C4-2B (cell line): Measurements from ENCODE around the gene EXD3.

Source experiments
- ZFX ChIP-seq: fragments of 450-650 bp; IDR thresholded peaks from 2 replicates; pipeline ENCODE4 v1.6.1; 2017
- TF ChIP-seq, protein P1 (sequence below): fragments of 450-650 bp; conservative IDR thresholded peaks from 2 replicates; pipeline ENCODE4 v1.5.1; 2017; ENCODE audit warnings: mild to moderate bottlenecking

DNA sequence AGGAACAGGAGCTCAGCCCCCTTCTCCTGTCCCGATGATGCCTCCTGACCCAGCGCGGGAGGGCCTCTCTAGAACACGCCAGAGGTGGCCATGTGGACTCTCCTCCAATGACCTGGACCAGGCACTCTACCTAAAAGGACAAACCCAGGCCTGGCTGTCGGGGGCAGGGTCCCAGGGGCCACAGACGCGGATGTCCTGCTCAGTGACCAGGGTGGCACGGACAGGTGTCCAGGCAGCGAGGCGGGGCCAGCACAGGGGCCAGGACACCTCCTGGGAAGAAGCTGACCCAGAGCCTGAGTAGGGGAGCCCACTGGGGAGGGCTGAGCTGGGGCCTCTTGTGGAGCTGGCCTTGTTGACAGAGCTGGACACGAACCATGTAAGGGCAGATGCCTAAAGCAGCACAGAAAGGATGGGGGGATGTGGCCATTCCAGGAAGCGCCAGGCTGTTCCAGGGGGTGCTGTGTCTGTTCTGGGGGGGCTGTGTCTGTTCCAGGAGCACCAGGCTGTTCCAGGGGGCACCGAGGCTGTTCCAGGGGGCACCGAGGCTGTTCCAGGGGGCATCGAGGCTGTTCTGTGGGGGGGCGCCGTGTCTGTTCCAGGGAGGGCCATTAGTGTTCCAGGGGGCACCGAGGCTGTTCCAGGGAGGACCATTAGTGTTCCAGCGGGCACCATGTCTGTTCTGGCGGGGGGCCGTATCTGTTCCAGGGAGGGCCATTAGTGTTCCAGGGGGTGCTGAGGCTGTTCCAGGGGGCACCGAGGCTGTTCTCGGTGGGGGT is 30.5 kb downstream of the EXD3 start:
- TF ChIP-seq, protein P1, sequence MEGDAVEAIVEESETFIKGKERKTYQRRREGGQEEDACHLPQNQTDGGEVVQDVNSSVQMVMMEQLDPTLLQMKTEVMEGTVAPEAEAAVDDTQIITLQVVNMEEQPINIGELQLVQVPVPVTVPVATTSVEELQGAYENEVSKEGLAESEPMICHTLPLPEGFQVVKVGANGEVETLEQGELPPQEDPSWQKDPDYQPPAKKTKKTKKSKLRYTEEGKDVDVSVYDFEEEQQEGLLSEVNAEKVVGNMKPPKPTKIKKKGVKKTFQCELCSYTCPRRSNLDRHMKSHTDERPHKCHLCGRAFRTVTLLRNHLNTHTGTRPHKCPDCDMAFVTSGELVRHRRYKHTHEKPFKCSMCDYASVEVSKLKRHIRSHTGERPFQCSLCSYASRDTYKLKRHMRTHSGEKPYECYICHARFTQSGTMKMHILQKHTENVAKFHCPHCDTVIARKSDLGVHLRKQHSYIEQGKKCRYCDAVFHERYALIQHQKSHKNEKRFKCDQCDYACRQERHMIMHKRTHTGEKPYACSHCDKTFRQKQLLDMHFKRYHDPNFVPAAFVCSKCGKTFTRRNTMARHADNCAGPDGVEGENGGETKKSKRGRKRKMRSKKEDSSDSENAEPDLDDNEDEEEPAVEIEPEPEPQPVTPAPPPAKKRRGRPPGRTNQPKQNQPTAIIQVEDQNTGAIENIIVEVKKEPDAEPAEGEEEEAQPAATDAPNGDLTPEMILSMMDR: no peak
- no peak for TF ChIP-seq ZFX
